ENCODE results near the gene YWHAH.
A peak's percentile ranks its signal among the peaks of the same experiment; 100 is the strongest.

Gene YWHAH

GRCh38 chr22:31945443-31945855 is 1.1 kb downstream of the YWHAH start:
- no peak for ATAC-seq (ENCODE audit: insufficient read depth, low read depth)
- Histone ChIP-seq H3K27ac (ENCODE audit: low read length) (peak overlapping the region; percentile 96), H3K4me2 (ENCODE audit: insufficient read depth, low read length) (peak overlapping the region; percentile 85), H4K20me1 (ENCODE audit: insufficient read depth, low read length) (peaks cover 48% of the 10 kb centered on the region), H3K79me2 (ENCODE audit: insufficient read depth, low read length) (peaks cover 66% of the 10 kb centered on the region), H3K4me1 (ENCODE audit: insufficient read depth, low read length) (peaks cover 40% of the 10 kb centered on the region), H3K4me3 (ENCODE audit: low read depth in 1 of 2, low read length in 2 of 2) (peak overlapping the region; percentile 73 to 84; a peak in 3 of 4 replicates), H3K36me3 (ENCODE audit: insufficient read depth, low read length) (peaks cover 53% of the 10 kb centered on the region), H3K27me3 (ENCODE audit: insufficient read depth, low read length, poor library complexity) (no peaks in the 10 kb centered on the region), H2AFZ (ENCODE audit: low read depth, low read length) (peak overlapping the region; percentile 73), H3K9me3 (ENCODE audit: insufficient read depth, low read length, severe bottlenecking) (no peaks in the 10 kb centered on the region), H3K9ac (ENCODE audit: low read depth, low read length) (peak overlapping the region; percentile 97)
- no peak for TF ChIP-seq EZH2 (IDR thresholded peaks at IDR 0.05; ENCODE audit: borderline replicate concordance, low read depth, low read length, severe bottlenecking)
- TF ChIP-seq CTCF (IDR thresholded peaks at IDR 0.05; ENCODE audit: borderline replicate concordance, extremely low read depth, low read length, poor library complexity, severe bottlenecking) = no peak
- DNase-seq = no peak

GRCh38 chr22:31945971-31946680 is 1.8 kb downstream of the YWHAH start:
- Histone ChIP-seq H3K36me3 (ENCODE audit: insufficient read depth, low read length) (peaks cover 60% of the 10 kb centered on the region), H2AFZ (ENCODE audit: low read depth, low read length) (no peak overlapping the region), H3K79me2 (ENCODE audit: insufficient read depth, low read length) (peaks cover 73% of the 10 kb centered on the region), H3K4me3 (ENCODE audit: low read depth in 1 of 2, low read length in 2 of 2) (peak overlapping the region; percentile 73 to 84; a peak in 3 of 4 replicates), H3K4me1 (ENCODE audit: insufficient read depth, low read length) (peaks cover 40% of the 10 kb centered on the region), H3K27ac (ENCODE audit: low read length) (peak overlapping the region; percentile 96), H3K9me3 (ENCODE audit: insufficient read depth, low read length, severe bottlenecking) (no peaks in the 10 kb centered on the region), H3K4me2 (ENCODE audit: insufficient read depth, low read length) (peak overlapping the region; percentile 85), H3K27me3 (ENCODE audit: insufficient read depth, low read length, poor library complexity) (no peaks in the 10 kb centered on the region), H3K9ac (ENCODE audit: low read depth, low read length) (peak overlapping the region; percentile 97), H4K20me1 (ENCODE audit: insufficient read depth, low read length) (peaks cover 55% of the 10 kb centered on the region)
- no peak for DNase-seq
- no peak for ATAC-seq (ENCODE audit: insufficient read depth, low read depth)
- TF ChIP-seq CTCF (IDR thresholded peaks at IDR 0.05; ENCODE audit: borderline replicate concordance, extremely low read depth, low read length, poor library complexity, severe bottlenecking) = no peak
- no peak for TF ChIP-seq EZH2 (IDR thresholded peaks at IDR 0.05; ENCODE audit: borderline replicate concordance, low read depth, low read length, severe bottlenecking)

GRCh38 chr22:31947296-31947695 is 3.0 kb downstream of the YWHAH start:
- H3K79me2 ChIP-seq (ENCODE audit: insufficient read depth, low read length) = peaks cover 85% of the 10 kb centered on the region
- H4K20me1 ChIP-seq (ENCODE audit: insufficient read depth, low read length) = peaks cover 67% of the 10 kb centered on the region
- no peak overlapping the region for H3K9ac ChIP-seq (ENCODE audit: low read depth, low read length)
- no peak for ATAC-seq (ENCODE audit: insufficient read depth, low read depth)
- H2AFZ ChIP-seq (ENCODE audit: low read depth, low read length) = no peak overlapping the region
- peaks cover 45% of the 10 kb centered on the region for H3K4me1 ChIP-seq (ENCODE audit: insufficient read depth, low read length)
- peaks cover 72% of the 10 kb centered on the region for H3K36me3 ChIP-seq (ENCODE audit: insufficient read depth, low read length)
- H3K27ac ChIP-seq (ENCODE audit: low read length) = no peak overlapping the region
- H3K4me2 ChIP-seq (ENCODE audit: insufficient read depth, low read length) = peak overlapping the region; percentile 85; the same call in 1 of the 2 replicates
- peak; percentile 17 for DNase-seq
- no peaks in the 10 kb centered on the region for H3K9me3 ChIP-seq (ENCODE audit: insufficient read depth, low read length, severe bottlenecking)
- TF ChIP-seq EZH2 (IDR thresholded peaks at IDR 0.05; ENCODE audit: borderline replicate concordance, low read depth, low read length, severe bottlenecking) (no peak), CTCF (IDR thresholded peaks at IDR 0.05; ENCODE audit: borderline replicate concordance, extremely low read depth, low read length, poor library complexity, severe bottlenecking) (peak; percentile 41)
- H3K27me3 ChIP-seq (ENCODE audit: insufficient read depth, low read length, poor library complexity) = no peaks in the 10 kb centered on the region
- no peak overlapping the region for H3K4me3 ChIP-seq (ENCODE audit: low read depth in 1 of 2, low read length in 2 of 2)

Measured in DND-41 (cell line).